ENCODE results near the gene CCDC24. TPM values are rescaled to one million over a fixed set of nuclear protein-coding genes. Genes with fewer than 3 reads are reported as not detected.
A peak's percentile ranks its signal among the peaks of the same experiment; 100 is the strongest.

Gene CCDC24
- total RNA-seq, 1 experiment from 2014 or later: 24.4 TPM

DNA sequence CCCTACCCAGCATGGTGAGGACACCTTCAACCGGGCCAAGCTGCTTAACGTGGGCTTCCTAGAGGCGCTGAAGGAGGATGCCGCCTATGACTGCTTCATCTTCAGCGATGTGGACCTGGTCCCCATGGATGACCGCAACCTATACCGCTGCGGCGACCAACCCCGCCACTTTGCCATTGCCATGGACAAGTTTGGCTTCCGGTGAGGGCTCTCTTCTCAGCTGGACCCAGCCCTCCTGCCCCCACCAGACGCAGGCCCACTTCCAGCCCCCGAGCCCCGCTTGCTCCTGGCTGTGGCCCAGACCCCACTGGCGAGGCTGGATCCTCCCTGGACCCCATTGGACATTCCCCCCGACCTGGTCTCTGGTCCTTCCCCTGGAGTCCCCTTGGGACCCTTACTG is 6.5 kb upstream of the CCDC24 start:
- BruUV-seq (replicated peaks): no TSS peak
- no peak overlapping the region for H3K27ac ChIP-seq (ENCODE audit: low read length)
- CTCF ChIA-PET: interaction anchor here (0.5 kb wide), 1 partner anchor 1219 kb away, joined by 3 read pairs; no protein-coding TSS in a partner anchor
- in situ Hi-C loops (cut with HindIII; ENCODE audit: low pct_unique_long_range_greater_than_20kb, low sequenced_read_pairs) (no loop called here), intact Hi-C loops (cut with micrococcal nuclease; ENCODE audit: unreplicated experiment) (no loop called here)
- H3K36me3 ChIP-seq (ENCODE audit: control insufficient read depth, insufficient read depth, low read length): 0 out of 2 replicates have a peak, but pooled peaks cover 3% of the 10 kb centered on the region
- DNase-seq (ENCODE audit: low read depth, low spot score): no peak
- no peak for TF ChIP-seq SIN3A (IDR thresholded peaks at IDR 0.05; ENCODE audit: borderline replicate concordance, insufficient read depth, low read depth, low read length)
- TF ChIP-seq TCF7L2 (IDR thresholded peaks at IDR 0.05; ENCODE audit: low read depth, low read length): no peak
- no peak for TF ChIP-seq POLR2AphosphoS5 (IDR thresholded peaks at IDR 0.05; ENCODE audit: low read depth, low read length)
- TF ChIP-seq, protein P1, sequence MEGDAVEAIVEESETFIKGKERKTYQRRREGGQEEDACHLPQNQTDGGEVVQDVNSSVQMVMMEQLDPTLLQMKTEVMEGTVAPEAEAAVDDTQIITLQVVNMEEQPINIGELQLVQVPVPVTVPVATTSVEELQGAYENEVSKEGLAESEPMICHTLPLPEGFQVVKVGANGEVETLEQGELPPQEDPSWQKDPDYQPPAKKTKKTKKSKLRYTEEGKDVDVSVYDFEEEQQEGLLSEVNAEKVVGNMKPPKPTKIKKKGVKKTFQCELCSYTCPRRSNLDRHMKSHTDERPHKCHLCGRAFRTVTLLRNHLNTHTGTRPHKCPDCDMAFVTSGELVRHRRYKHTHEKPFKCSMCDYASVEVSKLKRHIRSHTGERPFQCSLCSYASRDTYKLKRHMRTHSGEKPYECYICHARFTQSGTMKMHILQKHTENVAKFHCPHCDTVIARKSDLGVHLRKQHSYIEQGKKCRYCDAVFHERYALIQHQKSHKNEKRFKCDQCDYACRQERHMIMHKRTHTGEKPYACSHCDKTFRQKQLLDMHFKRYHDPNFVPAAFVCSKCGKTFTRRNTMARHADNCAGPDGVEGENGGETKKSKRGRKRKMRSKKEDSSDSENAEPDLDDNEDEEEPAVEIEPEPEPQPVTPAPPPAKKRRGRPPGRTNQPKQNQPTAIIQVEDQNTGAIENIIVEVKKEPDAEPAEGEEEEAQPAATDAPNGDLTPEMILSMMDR (IDR thresholded peaks at IDR 0.05): no peak
- TF ChIP-seq, protein P2, sequence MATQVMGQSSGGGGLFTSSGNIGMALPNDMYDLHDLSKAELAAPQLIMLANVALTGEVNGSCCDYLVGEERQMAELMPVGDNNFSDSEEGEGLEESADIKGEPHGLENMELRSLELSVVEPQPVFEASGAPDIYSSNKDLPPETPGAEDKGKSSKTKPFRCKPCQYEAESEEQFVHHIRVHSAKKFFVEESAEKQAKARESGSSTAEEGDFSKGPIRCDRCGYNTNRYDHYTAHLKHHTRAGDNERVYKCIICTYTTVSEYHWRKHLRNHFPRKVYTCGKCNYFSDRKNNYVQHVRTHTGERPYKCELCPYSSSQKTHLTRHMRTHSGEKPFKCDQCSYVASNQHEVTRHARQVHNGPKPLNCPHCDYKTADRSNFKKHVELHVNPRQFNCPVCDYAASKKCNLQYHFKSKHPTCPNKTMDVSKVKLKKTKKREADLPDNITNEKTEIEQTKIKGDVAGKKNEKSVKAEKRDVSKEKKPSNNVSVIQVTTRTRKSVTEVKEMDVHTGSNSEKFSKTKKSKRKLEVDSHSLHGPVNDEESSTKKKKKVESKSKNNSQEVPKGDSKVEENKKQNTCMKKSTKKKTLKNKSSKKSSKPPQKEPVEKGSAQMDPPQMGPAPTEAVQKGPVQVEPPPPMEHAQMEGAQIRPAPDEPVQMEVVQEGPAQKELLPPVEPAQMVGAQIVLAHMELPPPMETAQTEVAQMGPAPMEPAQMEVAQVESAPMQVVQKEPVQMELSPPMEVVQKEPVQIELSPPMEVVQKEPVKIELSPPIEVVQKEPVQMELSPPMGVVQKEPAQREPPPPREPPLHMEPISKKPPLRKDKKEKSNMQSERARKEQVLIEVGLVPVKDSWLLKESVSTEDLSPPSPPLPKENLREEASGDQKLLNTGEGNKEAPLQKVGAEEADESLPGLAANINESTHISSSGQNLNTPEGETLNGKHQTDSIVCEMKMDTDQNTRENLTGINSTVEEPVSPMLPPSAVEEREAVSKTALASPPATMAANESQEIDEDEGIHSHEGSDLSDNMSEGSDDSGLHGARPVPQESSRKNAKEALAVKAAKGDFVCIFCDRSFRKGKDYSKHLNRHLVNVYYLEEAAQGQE (IDR thresholded peaks at IDR 0.05; ENCODE audit: insufficient read depth in 1 of 2, low read depth in 2 of 2, low read length in 1 of 2): no peak
- no peak for ATAC-seq
- H3K9me3 ChIP-seq (ENCODE audit: control insufficient read depth, insufficient read depth, low read depth, low read length): no peaks in the 10 kb centered on the region
- no peak overlapping the region for H3K4me3 ChIP-seq (ENCODE audit: low read depth in 2 of 2, low read length in 2 of 2)
- H3K27me3 ChIP-seq (ENCODE audit: control insufficient read depth, insufficient read depth, low read length): no peaks in the 10 kb centered on the region
- peaks cover 11% of the 10 kb centered on the region for H3K4me1 ChIP-seq (ENCODE audit: control insufficient read depth, insufficient read depth, low read length)
- POLR2A ChIA-PET: no interaction called here

DNA sequence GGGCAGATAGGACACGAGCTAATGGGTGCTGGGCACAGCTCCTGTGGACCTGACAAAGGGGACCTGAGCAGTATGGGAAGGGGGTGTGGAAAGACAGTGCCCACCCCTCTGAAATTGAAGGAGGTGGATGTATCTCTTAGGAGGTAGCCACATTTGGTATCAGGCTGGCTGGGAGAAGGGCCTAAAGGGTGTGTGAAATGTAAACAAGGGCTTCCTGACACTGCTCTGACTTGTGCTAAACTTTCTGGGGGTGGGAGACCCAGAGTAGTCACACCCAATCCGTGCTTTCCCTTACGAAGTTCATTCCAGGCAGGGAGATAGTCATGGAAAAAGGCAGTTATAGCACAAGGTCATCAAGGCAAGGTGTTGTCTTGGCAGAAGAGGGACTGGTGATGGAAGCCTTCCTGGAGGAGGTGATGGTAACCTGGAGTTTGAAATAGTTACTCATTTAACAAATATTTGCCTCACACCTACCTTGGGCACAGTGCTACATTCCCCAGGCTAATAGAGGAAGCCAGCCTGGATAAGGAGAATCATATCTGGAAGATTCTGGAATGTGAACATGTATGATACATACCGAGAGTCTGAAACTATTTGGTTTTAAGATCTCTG is 5.3 kb upstream of the CCDC24 start:
- BruUV-seq (replicated peaks): TSS peak; percentile 61
- in situ Hi-C loops (cut with HindIII; ENCODE audit: low pct_unique_long_range_greater_than_20kb, low sequenced_read_pairs) (no loop called here), intact Hi-C loops (cut with micrococcal nuclease; ENCODE audit: unreplicated experiment) (no loop called here)
- DNase-seq (ENCODE audit: low read depth, low spot score) (no peak), ATAC-seq (no peak)
- Histone ChIP-seq H3K27ac (ENCODE audit: low read length) (no peak overlapping the region), H3K4me3 (ENCODE audit: low read depth in 2 of 2, low read length in 2 of 2) (no peak overlapping the region), H3K36me3 (ENCODE audit: control insufficient read depth, insufficient read depth, low read length) (0 out of 2 replicates have a peak, but pooled peaks cover 3% of the 10 kb centered on the region), H3K9me3 (ENCODE audit: control insufficient read depth, insufficient read depth, low read depth, low read length) (no peaks in the 10 kb centered on the region), H3K4me1 (ENCODE audit: control insufficient read depth, insufficient read depth, low read length) (peaks cover 9% of the 10 kb centered on the region), H3K27me3 (ENCODE audit: control insufficient read depth, insufficient read depth, low read length) (no peaks in the 10 kb centered on the region)
- ChIA-PET CTCF (no interaction called here), POLR2A (no interaction called here)
- no peak for TF ChIP-seq TCF7L2 (IDR thresholded peaks at IDR 0.05; ENCODE audit: low read depth, low read length)
- no peak for TF ChIP-seq SIN3A (IDR thresholded peaks at IDR 0.05; ENCODE audit: borderline replicate concordance, insufficient read depth, low read depth, low read length)
- TF ChIP-seq, protein P2 (IDR thresholded peaks at IDR 0.05; ENCODE audit: insufficient read depth in 1 of 2, low read depth in 2 of 2, low read length in 1 of 2): no peak

Data from Panc1 (cell line).